Activated gamma-delta T cell treated with anti-CD3 and anti-CD28 coated beads, Interleukin-2, amount 50 U/mL, for 16 hours (primary cell): ENCODE measurements around the gene AWAT2.

ENCODE experiments used
- DNase-seq: peaks from one replicate; pipeline ENCODE4 v3.0.0-alpha.2; 2020; ENCODE audit warnings: low read depth

Gene AWAT2, protein sequence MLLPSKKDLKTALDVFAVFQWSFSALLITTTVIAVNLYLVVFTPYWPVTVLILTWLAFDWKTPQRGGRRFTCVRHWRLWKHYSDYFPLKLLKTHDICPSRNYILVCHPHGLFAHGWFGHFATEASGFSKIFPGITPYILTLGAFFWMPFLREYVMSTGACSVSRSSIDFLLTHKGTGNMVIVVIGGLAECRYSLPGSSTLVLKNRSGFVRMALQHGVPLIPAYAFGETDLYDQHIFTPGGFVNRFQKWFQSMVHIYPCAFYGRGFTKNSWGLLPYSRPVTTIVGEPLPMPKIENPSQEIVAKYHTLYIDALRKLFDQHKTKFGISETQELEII

GRCh38 chrX:70049925-70050324, at the start of gene AWAT2:
TSS of gene AWAT2 (minus strand) at chrX:70049938. CDS start at chrX:70049932, 6 bp downstream.
- no peak for DNase-seq

DNA sequence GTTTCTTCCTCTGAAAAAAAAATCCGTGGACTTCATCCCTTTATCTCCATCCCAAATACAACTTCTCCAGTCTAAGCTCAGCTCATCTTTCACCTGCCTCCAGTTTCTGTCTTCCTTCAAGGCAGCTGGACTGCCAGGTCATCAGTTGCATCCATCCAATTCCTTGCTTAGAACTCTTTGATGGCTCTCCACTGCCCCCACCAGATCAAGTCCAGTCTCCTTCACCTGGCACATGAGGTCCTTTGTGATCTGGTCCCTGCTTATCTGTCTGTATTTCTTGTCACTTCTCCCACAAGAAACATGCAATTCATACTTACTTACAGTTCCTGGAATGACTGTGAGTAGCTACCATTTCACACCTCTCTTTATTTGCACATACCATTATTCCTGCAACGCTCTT, 46.3 kb upstream of the AWAT2 start:
- DNase-seq, result no peak

DNA sequence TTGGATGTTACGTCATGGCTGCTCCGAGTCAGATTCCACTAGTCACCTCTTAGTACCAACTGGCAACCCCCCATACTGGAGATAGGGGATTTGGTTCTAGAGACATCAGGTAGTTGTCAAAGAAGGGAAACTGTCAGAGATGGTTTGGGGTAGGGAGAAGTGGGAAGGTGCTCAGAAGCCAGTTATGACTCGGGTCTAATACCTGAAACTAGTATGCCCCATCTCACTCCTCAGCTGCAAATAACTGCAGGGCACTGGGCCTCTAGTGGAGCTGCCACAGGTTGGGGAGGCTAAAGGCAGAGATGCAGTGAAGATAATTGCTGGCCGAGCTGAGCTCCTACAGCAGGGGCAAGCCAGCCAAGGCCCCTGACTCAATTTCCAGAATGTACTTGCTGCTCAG, 42.5 kb upstream of the AWAT2 start:
- no peak for DNase-seq

- DNase-seq, result no peak
These were observed 40.0 kb upstream of the AWAT2 start for GRCh38 chrX:70089604-70090297.

GRCh38 chrX:70088751-70089150, 39.0 kb upstream of the AWAT2 start:
- DNase-seq, result no peak

DNA sequence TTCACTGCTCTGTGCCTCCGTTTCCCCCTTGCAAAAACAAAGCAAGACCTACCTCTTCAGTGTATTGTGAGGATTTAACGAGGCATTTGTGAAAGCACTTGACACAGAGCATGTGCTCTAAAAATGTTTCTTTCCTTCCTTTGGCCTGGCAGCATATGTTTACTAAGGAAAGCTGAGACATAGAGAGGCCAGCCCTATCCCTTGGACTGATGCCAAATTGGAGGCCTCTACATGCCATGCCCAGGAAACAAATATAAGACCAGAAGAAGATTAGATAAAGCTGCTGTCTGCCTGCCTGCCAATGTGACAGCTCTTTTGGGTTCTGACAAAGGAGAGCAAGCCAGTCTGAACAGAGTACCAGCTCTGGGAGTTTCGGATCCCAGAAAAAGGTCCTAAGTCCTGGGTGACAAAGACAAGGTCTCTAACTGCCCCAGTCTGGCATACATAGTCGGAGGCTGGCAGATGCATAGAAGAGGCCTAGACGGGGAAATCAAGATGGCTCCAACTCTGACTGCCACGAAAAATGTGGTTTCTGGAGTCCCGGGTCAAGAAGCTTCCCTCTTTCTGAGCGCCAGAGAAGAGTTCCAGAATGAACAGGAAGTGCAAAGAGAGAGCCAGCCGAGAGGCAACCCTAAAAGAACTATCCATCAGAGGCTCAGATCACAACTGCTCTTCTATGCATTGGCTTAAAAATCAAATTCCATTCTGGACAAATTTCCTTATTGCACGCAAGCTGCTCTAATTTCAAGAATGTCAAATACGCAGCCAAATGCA, 38.3 kb upstream of the AWAT2 start:
- no peak for DNase-seq

GRCh38 chrX:70084592-70085240, 35.0 kb upstream of the AWAT2 start:
- DNase-seq, result no peak

- DNase-seq, result no peak
These were observed 33.0 kb upstream of the AWAT2 start for GRCh38 chrX:70082723-70083122.

GRCh38 chrX:70079870-70080269, 30.1 kb upstream of the AWAT2 start:
- no peak for DNase-seq

DNA sequence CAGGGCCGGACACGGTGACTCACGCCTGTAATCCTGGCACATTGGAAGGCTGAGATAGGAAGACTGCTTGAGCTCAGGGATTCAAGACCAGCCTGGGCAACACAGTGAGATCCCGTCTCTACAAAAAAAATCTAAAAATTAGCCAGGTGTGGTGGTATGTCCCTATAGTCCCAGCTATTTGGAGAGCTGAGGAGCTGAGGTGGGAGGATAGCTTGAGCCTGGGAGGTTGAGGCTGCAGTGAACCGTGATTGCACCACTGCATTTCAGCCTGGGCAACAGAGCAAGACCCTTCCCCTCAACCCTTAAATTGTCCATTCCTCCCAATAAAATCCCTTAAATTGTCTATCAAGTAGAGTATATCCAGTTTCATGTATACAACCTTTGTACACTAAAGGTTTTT, 29.6 kb upstream of the AWAT2 start:
- no peak for DNase-seq

DNA sequence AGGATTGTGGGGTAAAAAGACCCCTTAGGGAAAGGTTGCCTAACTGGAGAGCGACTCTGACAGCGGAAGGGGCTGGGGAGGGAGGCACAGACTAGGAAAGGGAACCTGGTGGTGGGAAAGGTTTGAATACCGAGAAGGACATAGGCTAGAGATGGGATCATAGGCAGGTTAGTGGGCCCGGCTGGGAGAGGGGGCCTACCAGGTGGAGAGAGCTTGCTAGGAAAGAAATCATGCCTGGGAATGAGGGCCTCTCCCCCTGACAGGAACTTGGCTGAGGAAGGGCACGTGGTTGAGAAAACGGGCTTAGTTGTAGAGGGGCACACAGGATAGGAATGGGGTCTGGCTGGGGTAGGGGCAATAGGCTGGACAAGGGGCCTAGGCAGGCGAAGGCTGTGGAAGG, 16.9 kb upstream of the AWAT2 start:
- DNase-seq, result no peak

DNA sequence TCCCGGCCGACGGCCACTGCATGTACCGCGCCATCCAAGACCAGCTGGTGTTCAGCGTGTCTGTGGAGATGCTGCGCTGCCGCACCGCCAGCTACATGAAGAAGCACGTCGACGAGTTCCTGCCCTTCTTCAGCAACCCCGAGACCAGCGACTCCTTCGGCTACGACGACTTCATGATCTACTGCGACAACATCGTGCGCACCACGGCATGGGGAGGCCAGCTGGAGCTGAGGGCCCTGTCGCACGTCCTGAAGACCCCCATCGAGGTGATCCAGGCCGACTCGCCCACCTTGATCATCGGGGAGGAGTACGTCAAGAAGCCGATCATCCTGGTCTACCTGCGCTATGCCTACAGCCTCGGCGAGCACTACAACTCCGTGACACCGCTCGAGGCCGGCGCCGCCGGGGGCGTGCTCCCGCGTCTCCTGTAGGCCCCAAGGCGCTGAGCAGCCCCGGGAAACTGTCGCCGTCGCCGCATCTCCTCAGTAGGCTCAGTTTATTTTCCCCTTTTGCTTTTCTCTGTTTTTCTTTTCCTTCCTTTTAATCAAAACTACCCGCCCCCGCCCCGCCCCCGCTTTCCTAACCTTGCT, 13.3 kb upstream of the AWAT2 start:
- no peak for DNase-seq

GRCh38 chrX:70062076-70062475, 12.3 kb upstream of the AWAT2 start, which contains the start of gene OTUD6A:
TSS of gene OTUD6A (plus strand) at chrX:70062457. CDS start at chrX:70062525, 68 bp downstream.
- no peak for DNase-seq

GRCh38 chrX:70054391-70054790, 4.7 kb upstream of the AWAT2 start:
- no peak for DNase-seq

- no peak for DNase-seq
These were observed 3.3 kb upstream of the AWAT2 start for GRCh38 chrX:70052895-70053615.

- no peak for DNase-seq
These were observed 332 bp downstream of the AWAT2 start for GRCh38 chrX:70049406-70049805.

DNA sequence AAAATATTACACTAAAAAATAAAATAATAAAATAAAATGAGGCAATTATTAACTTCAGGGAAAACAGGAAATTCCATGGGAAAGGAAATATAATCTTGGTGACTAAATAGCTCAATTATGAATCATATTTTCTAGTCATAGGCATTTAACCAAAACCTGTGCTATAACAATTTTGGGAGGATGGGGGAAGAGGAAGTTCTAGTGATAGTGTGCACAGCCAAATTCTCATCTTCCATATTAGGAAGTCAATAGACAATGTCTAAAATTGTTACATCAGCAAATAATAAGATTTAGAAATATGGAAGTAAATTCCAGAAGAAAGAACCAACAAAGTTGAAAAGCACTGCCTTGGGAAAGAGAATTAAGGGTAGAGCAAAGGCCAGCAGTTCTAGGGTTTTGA, 2.8 kb downstream of the AWAT2 start:
- DNase-seq, result no peak

DNA sequence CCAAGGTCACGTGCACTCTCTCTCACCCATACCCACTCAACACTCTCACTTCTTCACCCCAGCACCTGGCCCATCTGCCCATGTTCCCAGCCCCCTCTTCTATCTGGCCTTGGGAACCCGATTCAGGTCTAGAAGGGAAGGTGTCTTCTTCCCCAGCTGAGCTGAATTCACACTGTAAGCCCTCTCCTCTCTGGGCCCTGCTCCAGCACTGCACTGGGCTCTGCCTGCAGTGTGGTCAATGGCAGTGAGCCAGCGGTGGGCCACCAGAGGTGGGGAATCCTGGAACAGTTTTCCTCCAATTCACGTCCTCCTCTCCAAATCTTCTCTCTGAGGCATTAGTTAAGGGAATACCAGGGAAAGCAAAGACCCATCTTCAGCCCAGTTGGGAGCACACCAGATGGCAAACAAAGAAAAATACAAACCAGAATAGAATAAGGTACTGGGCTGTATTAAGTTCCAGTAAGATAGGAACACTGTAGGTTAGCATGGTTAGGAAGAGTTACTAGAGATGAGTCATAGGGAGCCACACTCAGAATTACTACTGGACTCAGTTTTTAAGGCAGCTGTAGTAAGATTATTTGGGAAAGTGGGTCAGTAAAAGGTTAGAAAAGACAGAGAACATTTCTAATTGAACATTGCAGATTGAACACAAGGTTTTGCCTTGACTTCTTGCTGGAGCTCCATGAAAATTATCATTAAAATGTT, 5.0 kb downstream of the AWAT2 start:
- no peak for DNase-seq

DNA sequence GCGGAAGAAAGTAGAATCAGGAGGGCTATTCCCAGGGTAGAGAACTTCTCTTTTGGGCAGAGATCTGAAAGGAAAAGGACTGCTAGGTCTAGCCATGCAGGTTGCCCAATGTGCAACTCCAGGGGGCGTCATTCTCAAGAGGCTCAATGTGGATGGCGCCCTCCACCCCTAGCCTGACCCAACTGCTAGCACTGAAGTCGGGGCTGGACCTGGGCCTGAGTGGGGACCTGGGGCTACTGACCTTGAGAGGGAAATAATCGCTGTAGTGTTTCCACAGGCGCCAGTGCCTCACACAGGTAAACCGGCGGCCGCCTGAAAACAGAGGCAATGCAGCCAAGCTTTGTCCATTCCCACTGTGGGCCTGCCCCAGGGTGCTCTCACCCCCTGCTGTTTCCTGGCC, 6.1 kb downstream of the AWAT2 start:
- no peak for DNase-seq
